Measurements from ENCODE around the gene THAP8.
"Not testable (repeated sequence)": the region's sequence is repeated elsewhere in the genome, so short reads cannot be mapped to it uniquely, and the experiment has no call there.

DNA sequence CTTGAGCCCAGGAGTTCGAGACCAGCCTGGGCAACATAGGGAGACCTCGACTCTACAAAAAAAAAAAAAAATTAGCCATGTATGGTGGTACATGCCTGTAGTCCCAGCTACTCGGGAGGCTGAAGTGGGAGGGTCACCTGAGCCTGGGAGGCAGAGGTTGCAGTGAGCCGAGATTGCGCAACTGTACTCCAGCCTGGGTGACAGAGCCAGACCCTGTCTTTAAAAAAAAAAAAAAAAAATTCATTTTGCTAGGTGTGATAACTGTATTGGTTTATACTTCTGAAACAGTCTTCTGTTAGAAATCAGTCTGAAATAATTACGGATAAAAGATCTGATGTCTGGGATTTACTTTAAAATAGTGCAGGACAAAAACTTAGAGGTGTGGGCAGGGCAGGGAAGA lies 13.0 kb downstream of the THAP8 start:
- TF ChIP-seq, protein P1, sequence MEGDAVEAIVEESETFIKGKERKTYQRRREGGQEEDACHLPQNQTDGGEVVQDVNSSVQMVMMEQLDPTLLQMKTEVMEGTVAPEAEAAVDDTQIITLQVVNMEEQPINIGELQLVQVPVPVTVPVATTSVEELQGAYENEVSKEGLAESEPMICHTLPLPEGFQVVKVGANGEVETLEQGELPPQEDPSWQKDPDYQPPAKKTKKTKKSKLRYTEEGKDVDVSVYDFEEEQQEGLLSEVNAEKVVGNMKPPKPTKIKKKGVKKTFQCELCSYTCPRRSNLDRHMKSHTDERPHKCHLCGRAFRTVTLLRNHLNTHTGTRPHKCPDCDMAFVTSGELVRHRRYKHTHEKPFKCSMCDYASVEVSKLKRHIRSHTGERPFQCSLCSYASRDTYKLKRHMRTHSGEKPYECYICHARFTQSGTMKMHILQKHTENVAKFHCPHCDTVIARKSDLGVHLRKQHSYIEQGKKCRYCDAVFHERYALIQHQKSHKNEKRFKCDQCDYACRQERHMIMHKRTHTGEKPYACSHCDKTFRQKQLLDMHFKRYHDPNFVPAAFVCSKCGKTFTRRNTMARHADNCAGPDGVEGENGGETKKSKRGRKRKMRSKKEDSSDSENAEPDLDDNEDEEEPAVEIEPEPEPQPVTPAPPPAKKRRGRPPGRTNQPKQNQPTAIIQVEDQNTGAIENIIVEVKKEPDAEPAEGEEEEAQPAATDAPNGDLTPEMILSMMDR (IDR thresholded peaks at IDR 0.05), result not testable (repeated sequence)
- not testable (repeated sequence) for TF ChIP-seq EZH2phosphoT487 (IDR thresholded peaks at IDR 0.05)

Data from neural progenitor cell (in vitro differentiated cells).